ENCODE data around the gene VSIG2.

VSIG2 gene

GRCh38 chr11:124751741-124752470 lies at the start of gene VSIG2:
TSS of gene VSIG2 (minus strand) at chr11:124752255. CDS start at chr11:124752137, 118 bp downstream.
- ATAC-seq (replicated peaks), result no peak
- Mint-ChIP-seq H3K4me3 (peak within 1 kb of the TSS in 1 of 2 donors; percentile 52), H3K36me3 (peaks cover 0 to 6% of the 10 kb centered on the region in 2 donors), H3K27ac (no peak within 1 kb of the TSS), H3K27me3 (no peaks in the 10 kb centered on the region), H3K4me1 (peaks cover 25 to 33% of the 10 kb centered on the region in 2 donors), H3K9me3 (no peaks in the 10 kb centered on the region)
- DNase-seq, result no peak

- no peak for ATAC-seq (replicated peaks)
- DNase-seq, result no peak
- peak overlapping the region; percentile 96 for H3K27ac Mint-ChIP-seq
- peaks cover 9 to 17% of the 10 kb centered on the region in 2 donors for H3K4me1 Mint-ChIP-seq
- peaks cover 0 to 8% of the 10 kb centered on the region in 2 donors for H3K27me3 Mint-ChIP-seq
- peaks cover 4 to 12% of the 10 kb centered on the region in 2 donors for H3K36me3 Mint-ChIP-seq
- H3K4me3 Mint-ChIP-seq, result peak overlapping the region; percentile 88 to 89
- no peaks in the 10 kb centered on the region for H3K9me3 Mint-ChIP-seq
Observed at GRCh38 chr11:124801014-124801413, 49.0 kb upstream of the VSIG2 start.

- no peaks in the 10 kb centered on the region for H3K9me3 Mint-ChIP-seq
- peaks cover 9 to 17% of the 10 kb centered on the region in 2 donors for H3K4me1 Mint-ChIP-seq
- peaks cover 0 to 8% of the 10 kb centered on the region in 2 donors for H3K27me3 Mint-ChIP-seq
- DNase-seq (peak; percentile 81), ATAC-seq (replicated peaks) (peak; percentile 94 to 96)
- H3K4me3 Mint-ChIP-seq, result peak within 1 kb of the TSS; percentile 89 to 94
- H3K36me3 Mint-ChIP-seq, result peaks cover 4 to 6% of the 10 kb centered on the region in 2 donors
- peak within 1 kb of the TSS; percentile 96 for H3K27ac Mint-ChIP-seq
Observed at GRCh38 chr11:124800226-124800929, 48.3 kb upstream of the VSIG2 start, which contains the start of gene MSANTD2. TSS of gene MSANTD2 (minus strand) at chr11:124800406. CDS start at chr11:124800380, 26 bp downstream.

GRCh38 chr11:124799348-124800225 lies 47.5 kb upstream of the VSIG2 start:
- H3K36me3 Mint-ChIP-seq, result peaks cover 0 to 4% of the 10 kb centered on the region in 2 donors
- ATAC-seq (replicated peaks), result peak; percentile 61 to 64
- H3K4me1 Mint-ChIP-seq, result peaks cover 9 to 17% of the 10 kb centered on the region in 2 donors
- no peaks in the 10 kb centered on the region for H3K9me3 Mint-ChIP-seq
- peaks cover 0 to 3% of the 10 kb centered on the region in 2 donors for H3K27me3 Mint-ChIP-seq
- DNase-seq, result peak; percentile 17
- H3K27ac Mint-ChIP-seq, result peak overlapping the region; percentile 96
- H3K4me3 Mint-ChIP-seq, result peak overlapping the region; percentile 89 to 94

- no peaks in the 10 kb centered on the region for H3K9me3 Mint-ChIP-seq
- peak overlapping the region; percentile 94 for H3K27ac Mint-ChIP-seq
- H3K36me3 Mint-ChIP-seq, result peaks cover 0 to 4% of the 10 kb centered on the region in 2 donors
- H3K4me1 Mint-ChIP-seq, result peaks cover 9 to 17% of the 10 kb centered on the region in 2 donors
- H3K27me3 Mint-ChIP-seq, result no peaks in the 10 kb centered on the region
- H3K4me3 Mint-ChIP-seq, result peak overlapping the region; percentile 89 to 94
- ATAC-seq (replicated peaks) (no peak), DNase-seq (no peak)
Observed at GRCh38 chr11:124798991-124799347, 46.9 kb upstream of the VSIG2 start.

GRCh38 chr11:124796312-124796711 lies 44.3 kb upstream of the VSIG2 start:
- H3K4me1 Mint-ChIP-seq, result peaks cover 15 to 32% of the 10 kb centered on the region in 2 donors
- H3K27me3 Mint-ChIP-seq, result no peaks in the 10 kb centered on the region
- no peaks in the 10 kb centered on the region for H3K9me3 Mint-ChIP-seq
- DNase-seq, result no peak
- no peak for ATAC-seq (replicated peaks)
- H3K27ac Mint-ChIP-seq, result no peak overlapping the region
- no peak overlapping the region for H3K4me3 Mint-ChIP-seq
- H3K36me3 Mint-ChIP-seq, result peaks cover 3 to 4% of the 10 kb centered on the region in 2 donors

GRCh38 chr11:124793466-124794278 lies 41.6 kb upstream of the VSIG2 start:
- H3K9me3 Mint-ChIP-seq, result no peaks in the 10 kb centered on the region
- H3K4me3 Mint-ChIP-seq, result no peak overlapping the region
- H3K27me3 Mint-ChIP-seq, result no peaks in the 10 kb centered on the region
- no peak overlapping the region for H3K27ac Mint-ChIP-seq
- DNase-seq (no peak), ATAC-seq (replicated peaks) (peak; percentile 66 to 84)
- H3K36me3 Mint-ChIP-seq, result peaks cover 3 to 6% of the 10 kb centered on the region in 2 donors
- peaks cover 14 to 34% of the 10 kb centered on the region in 2 donors for H3K4me1 Mint-ChIP-seq

- no peak for DNase-seq
- Mint-ChIP-seq H3K4me3 (no peak overlapping the region), H3K9me3 (no peaks in the 10 kb centered on the region), H3K36me3 (peaks cover 3 to 6% of the 10 kb centered on the region in 2 donors), H3K27me3 (no peaks in the 10 kb centered on the region), H3K4me1 (peaks cover 11 to 25% of the 10 kb centered on the region in 2 donors), H3K27ac (no peak overlapping the region)
- no peak for ATAC-seq (replicated peaks)
Observed at GRCh38 chr11:124791626-124792341, 39.7 kb upstream of the VSIG2 start.

- peaks cover 3% of the 10 kb centered on the region in 2 donors for H3K36me3 Mint-ChIP-seq
- H3K27me3 Mint-ChIP-seq, result no peaks in the 10 kb centered on the region
- H3K27ac Mint-ChIP-seq, result no peak overlapping the region
- no peak for DNase-seq
- ATAC-seq (replicated peaks), result no peak
- H3K4me1 Mint-ChIP-seq, result peaks cover 11 to 25% of the 10 kb centered on the region in 2 donors
- H3K9me3 Mint-ChIP-seq, result no peaks in the 10 kb centered on the region
- no peak overlapping the region for H3K4me3 Mint-ChIP-seq
Observed at GRCh38 chr11:124788521-124788920, 36.5 kb upstream of the VSIG2 start.

GRCh38 chr11:124784051-124784450 lies 32.0 kb upstream of the VSIG2 start:
- no peak overlapping the region for H3K4me3 Mint-ChIP-seq
- H3K36me3 Mint-ChIP-seq, result no peaks in the 10 kb centered on the region
- no peaks in the 10 kb centered on the region for H3K27me3 Mint-ChIP-seq
- no peak for DNase-seq
- H3K4me1 Mint-ChIP-seq, result no peaks in the 10 kb centered on the region
- H3K9me3 Mint-ChIP-seq, result no peaks in the 10 kb centered on the region
- ATAC-seq (replicated peaks), result no peak
- no peak overlapping the region for H3K27ac Mint-ChIP-seq

- ATAC-seq (replicated peaks) (no peak), DNase-seq (no peak)
- no peak overlapping the region for H3K4me3 Mint-ChIP-seq
- no peaks in the 10 kb centered on the region for H3K27me3 Mint-ChIP-seq
- no peaks in the 10 kb centered on the region for H3K9me3 Mint-ChIP-seq
- no peaks in the 10 kb centered on the region for H3K4me1 Mint-ChIP-seq
- no peak overlapping the region for H3K27ac Mint-ChIP-seq
- peaks cover 8% of the 10 kb centered on the region in 2 donors for H3K36me3 Mint-ChIP-seq
Observed at GRCh38 chr11:124783002-124783401, 30.9 kb upstream of the VSIG2 start.

- no peak overlapping the region for H3K27ac Mint-ChIP-seq
- no peak for ATAC-seq (replicated peaks)
- no peaks in the 10 kb centered on the region for H3K9me3 Mint-ChIP-seq
- peaks cover 13 to 22% of the 10 kb centered on the region in 2 donors for H3K36me3 Mint-ChIP-seq
- no peak for DNase-seq
- no peak overlapping the region for H3K4me3 Mint-ChIP-seq
- peaks cover 17 to 29% of the 10 kb centered on the region in 2 donors for H3K4me1 Mint-ChIP-seq
- H3K27me3 Mint-ChIP-seq, result no peaks in the 10 kb centered on the region
Observed at GRCh38 chr11:124779568-124779967, 27.5 kb upstream of the VSIG2 start.

- Mint-ChIP-seq H3K4me1 (peaks cover 17 to 29% of the 10 kb centered on the region in 2 donors), H3K36me3 (peaks cover 13 to 22% of the 10 kb centered on the region in 2 donors), H3K9me3 (no peaks in the 10 kb centered on the region), H3K27ac (no peak overlapping the region), H3K4me3 (no peak overlapping the region), H3K27me3 (no peaks in the 10 kb centered on the region)
- DNase-seq (no peak), ATAC-seq (replicated peaks) (no peak)
Observed at GRCh38 chr11:124778281-124778680, 26.2 kb upstream of the VSIG2 start.

Data from stimulated activated naive B cell treated with anti-CD40 and anti-IgM and Interleukin-4, amounts not matched to agents 10 μg/mL and 1 μg/mL and 100 μg/mL, for 72 hours (primary cell).